Heart left ventricle (tissue), 16 donors: Measurements from ENCODE around the gene MSI2. TPM values are rescaled to one million over a fixed set of nuclear protein-coding genes. Genes with fewer than 3 reads are reported as not detected.

Experiments used
- ATAC-seq, 4 donors: fragments of 200-7000 bp; cut with Tn5 transposase; one replicate each; pipeline ENCODE4 v1.9.1; 2020 to 2022; ENCODE audit warnings: moderate library complexity in 4 of 4, mild to moderate bottlenecking in 3 of 4, moderate number of reproducible peaks in 1 of 4
- DNase-seq, 5 donors: peaks; one replicate each; pipeline ENCODE4 v3.0.0-alpha.2; 2020
- H3K27ac ChIP-seq, 12 donors: fragments of 200-600 bp; sonication (generic) in 4 of 12; one replicate each; pipeline versions ENCODE4 v1.5.0 to v1.8.0; 2016 to 2022; ENCODE audit warnings: mild to moderate bottlenecking in 2 of 12
- H3K27me3 ChIP-seq, 9 donors: fragments of 200-600 bp; sonication (generic) in 2 of 9; one replicate each; pipeline versions ENCODE4 v1.5.1 to v1.8.0; 2016 to 2022; ENCODE audit warnings: mild to moderate bottlenecking in 3 of 9
- H3K36me3 ChIP-seq, 9 donors: fragments of 200-600 bp; sonication (generic) in 2 of 9; one replicate each; pipeline versions ENCODE4 v1.5.0 to v1.8.0; 2018 to 2022; ENCODE audit warnings: mild to moderate bottlenecking in 2 of 9
- H3K4me1 ChIP-seq, 12 donors: fragments of 200-600 bp; sonication (generic) in 4 of 12; one replicate each; pipeline versions ENCODE4 v1.5.0 to v1.8.0; 2016 to 2022; ENCODE audit warnings: mild to moderate bottlenecking in 3 of 12
- H3K4me3 ChIP-seq, 12 donors: fragments of 200-600 bp; sonication (generic) in 4 of 12; one replicate each; pipeline versions ENCODE4 v1.5.0 to v1.8.0; 2017 to 2022; ENCODE audit warnings: mild to moderate bottlenecking in 9 of 12, moderate library complexity in 4 of 12
- H3K9me3 ChIP-seq, 12 donors: fragments of 200-600 bp; sonication (generic) in 4 of 12; one replicate each; pipeline versions ENCODE4 v1.5.0 to v1.8.0; 2016 to 2022; ENCODE audit warnings: mild to moderate bottlenecking in 1 of 12
- CTCF ChIP-seq, 12 donors: fragments of 200-600 bp; sonication (generic) in 4 of 12; IDR thresholded peaks; one replicate each; pipeline versions ENCODE4 v1.5.0 to v1.8.0; 2018 to 2022; ENCODE audit warnings: antibody characterized with exemption in 12 of 12, mild to moderate bottlenecking in 5 of 12
- POLR2A ChIP-seq, 2 donors: fragments of 450-650 bp; IDR thresholded peaks; one replicate each; pipeline ENCODE4 v1.6.1; 2017; ENCODE audit warnings: antibody characterized with exemption in 2 of 2, mild to moderate bottlenecking in 2 of 2, moderate library complexity in 2 of 2
- WGBS, 4 donors: extraction: QIAGEN DNeasy Blood & Tissue Kit in 2 of 4; methylation state at CpG; one replicate each; pipeline versions ENCODE4 v1.1.5 to v1.1.7; 2013 to 2018; 5-methylcytosine and 5-hydroxymethylcytosine counted together
- intact Hi-C, 10 donors: fragments of 100-400 bp; cut with DNase I; formaldehyde crosslinking; loops; one replicate each; pipeline versions ENCODE4 v1.11.1 to v1.14.2; 2022
- polyA plus RNA-seq, 2 donors: library from polyadenylated mRNA; stranded (reverse); fragments of 200-250 nt; gene quantifications; one replicate each; pipeline ENCODE4 v1.2.3, GENCODE V29; 2013
- total RNA-seq, 9 donors: library from RNA; depleted of rRNA in 2 of 9; stranded (reverse); fragments of >200 nt in 2 of 9; fragmentation: NEBNext Ultra II Directional in 3 of 9; extraction: Animal tissue kit (Norgen Biotek cat#: 25700) in 3 of 9; gene quantifications; one replicate each; pipeline versions ENCODE4 v1.1.0 to v1.2.4, GENCODE V29; 2016 to 2023
- donor health status: ischemic (EF 13 %, LVEDD 7.1; RV severe dilation, severe dysfunction).
- donor health status: healthy with polysubstance abuse.
- donor health status: DM: no; HTN: yes; CAD: no.
- donor health status: DM: no; HTN: no; CAD: no.
- donor health status: ischemic (EF 25% LVEDD 6.9; RV normal size, moderate dysfunction).
- donor health status: ischemic (EF 25% LVEDD 5.7; RV mildly dilated, moderate dysfunction).
- donor health status: healthy.
- donor health status: DM: yes; HTN: yes; CAD: no.
- donor health status: ischemic (EF 35%, LVEDD 5.7; RV mildly dilated, moderate dysfunction).
- donor health status: nonischemic (EF 11% LVEDD 7.7; RV severe dilation, severe dysfunction).
- donor health status: DM: yes; HTN: yes; CAD: no.
- donor health status: PGD.
- donor health status: ischemic (EF 29% LVEDD 5.4; RV normal size, mild dysfunction).
- donor health status: nonischemic (EF 23%, LVEDD 6.1; RV moderate dilation, normal function).

MSI2 gene
- total and polyA plus RNA-seq, 11 donors, result 35.9 to 120 (median 104) TPM

- Histone ChIP-seq H3K27ac (peak overlapping the region in 8 of 12 donors; percentile 10 to 77 (median 52)), H3K4me1 (peaks cover 0 to 55% (median 19%) of the 10 kb centered on the region in 12 donors), H3K27me3 (no peaks in the 10 kb centered on the region), H3K4me3 (no peak overlapping the region), H3K9me3 (no peaks in the 10 kb centered on the region), H3K36me3 (peaks cover 0 to 18% (median 0%) of the 10 kb centered on the region in 9 donors)
- 71 to 78% (median 77%) methylated on average over 13 to 16 of the region's 16 CpGs for WGBS, 4 donors
- intact Hi-C loops, result no loop called here
- no peak for TF ChIP-seq CTCF (IDR thresholded peaks at IDR 0.05)
- no peak for TF ChIP-seq POLR2A (IDR thresholded peaks at IDR 0.05)
- ATAC-seq (peak; percentile 7 to 38 (median 20)), DNase-seq (peak in 1 of 5 donors; percentile 33)
Observed at GRCh38 chr17:57626520-57627210, 370.3 kb downstream of the MSI2 start.

GRCh38 chr17:57627591-57627990 lies 371.3 kb downstream of the MSI2 start:
- TF ChIP-seq CTCF (IDR thresholded peaks at IDR 0.05), result no peak
- TF ChIP-seq POLR2A (IDR thresholded peaks at IDR 0.05), result no peak
- 96 to 99% (median 97%) methylated on average over 10 of the region's 10 CpGs for WGBS, 4 donors
- H3K4me1 ChIP-seq, result peaks cover 0 to 45% (median 15%) of the 10 kb centered on the region in 12 donors
- ATAC-seq (no peak), DNase-seq (peak in 2 of 5 donors; percentile 9 to 17)
- H3K27me3 ChIP-seq, result no peaks in the 10 kb centered on the region
- intact Hi-C loops, result no loop called here
- no peaks in the 10 kb centered on the region for H3K9me3 ChIP-seq
- no peak overlapping the region for H3K27ac ChIP-seq
- peaks cover 0 to 22% (median 0%) of the 10 kb centered on the region in 9 donors for H3K36me3 ChIP-seq
- H3K4me3 ChIP-seq, result no peak overlapping the region

- Histone ChIP-seq H3K36me3 (peaks cover 0 to 25% (median 0%) of the 10 kb centered on the region in 9 donors), H3K9me3 (no peaks in the 10 kb centered on the region), H3K4me1 (peaks cover 0 to 37% (median 9%) of the 10 kb centered on the region in 12 donors), H3K27me3 (no peaks in the 10 kb centered on the region), H3K27ac (no peak overlapping the region), H3K4me3 (no peak overlapping the region)
- intact Hi-C loops, result no loop called here
- 93 to 97% (median 95%) methylated on average over 5 to 9 of the region's 9 CpGs for WGBS, 4 donors
- no peak for ATAC-seq
- DNase-seq, result peak in 1 of 5 donors; percentile 8
- TF ChIP-seq POLR2A (IDR thresholded peaks at IDR 0.05), result no peak
- TF ChIP-seq CTCF (IDR thresholded peaks at IDR 0.05), result no peak
Observed at GRCh38 chr17:57628421-57628820, 372.1 kb downstream of the MSI2 start.

GRCh38 chr17:57629470-57629869 lies 373.1 kb downstream of the MSI2 start:
- peak in 1 of 5 donors; percentile 19 for DNase-seq
- H3K27me3 ChIP-seq, result no peaks in the 10 kb centered on the region
- no peak overlapping the region for H3K27ac ChIP-seq
- no peaks in the 10 kb centered on the region for H3K9me3 ChIP-seq
- intact Hi-C loops, result no loop called here
- WGBS, 4 donors, result 91 to 94% (median 94%) methylated on average over 8 of the region's 8 CpGs
- no peak overlapping the region for H3K4me3 ChIP-seq
- ATAC-seq, result no peak
- H3K4me1 ChIP-seq, result peaks cover 0 to 27% (median 4%) of the 10 kb centered on the region in 12 donors
- TF ChIP-seq POLR2A (IDR thresholded peaks at IDR 0.05), result no peak
- no peak for TF ChIP-seq CTCF (IDR thresholded peaks at IDR 0.05)
- peaks cover 0 to 28% (median 0%) of the 10 kb centered on the region in 9 donors for H3K36me3 ChIP-seq
